Mucosa of rectum (tissue), 2 donors: ENCODE results near the gene GNAT2.
A peak's percentile ranks its signal among the peaks of the same experiment; 100 is the strongest.

Source experiments
- H3K27ac ChIP-seq, 2 donors: one replicate each; pipeline ENCODE4 v1.7.0; 2013; ENCODE audit warnings: inconsistent platforms in 2 of 2, low read depth in 2 of 2, low read length in 2 of 2
- H3K27me3 ChIP-seq, 2 donors: one replicate each; pipeline ENCODE4 v1.7.0; 2013; ENCODE audit warnings: low read length in 2 of 2; ENCODE audit not compliant: control insufficient read depth in 2 of 2, insufficient read depth in 2 of 2
- H3K36me3 ChIP-seq, 2 donors: one replicate each; pipeline ENCODE4 v1.7.0; 2013; ENCODE audit warnings: low read length in 2 of 2; ENCODE audit not compliant: control insufficient read depth in 2 of 2, insufficient read depth in 2 of 2
- H3K4me1 ChIP-seq, 2 donors: one replicate each; pipeline ENCODE4 v1.7.0; 2013; ENCODE audit warnings: low read length in 2 of 2, mild to moderate bottlenecking in 1 of 2; ENCODE audit not compliant: control insufficient read depth in 2 of 2, insufficient read depth in 2 of 2
- H3K4me3 ChIP-seq, 2 donors: one replicate each; pipeline ENCODE4 v1.7.0; 2013; ENCODE audit warnings: low read length in 2 of 2
- H3K9ac ChIP-seq, 2 donors: one replicate each; pipeline ENCODE4 v1.7.0; 2013; ENCODE audit warnings: low read length in 2 of 2, low read depth in 1 of 2, mild to moderate bottlenecking in 1 of 2
- H3K9me3 ChIP-seq, 2 donors: one replicate each; pipeline ENCODE4 v1.7.0; 2013; ENCODE audit warnings: low read length in 2 of 2; ENCODE audit not compliant: control insufficient read depth in 2 of 2
- donor health status: healthy.
- donor health status: Normal muscosa, but diverticular disease.

GNAT2 gene

GRCh38 chr1:109621379-109622136 is 2.1 kb upstream of the GNAT2 start:
- no peaks in the 10 kb centered on the region for H3K9me3 ChIP-seq
- H3K27ac ChIP-seq = peak overlapping the region in 1 of 2 donors; percentile 85
- peaks cover 27 to 35% of the 10 kb centered on the region in 2 donors for H3K4me1 ChIP-seq
- peaks cover 0 to under 1% of the 10 kb centered on the region in 2 donors for H3K36me3 ChIP-seq
- H3K27me3 ChIP-seq = no peaks in the 10 kb centered on the region
- peak overlapping the region; percentile 82 to 94 for H3K4me3 ChIP-seq
- peak overlapping the region; percentile 60 to 61 for H3K9ac ChIP-seq

GRCh38 chr1:109620841-109621286 is 1.4 kb upstream of the GNAT2 start:
- H3K4me1 ChIP-seq = peaks cover 27 to 35% of the 10 kb centered on the region in 2 donors
- peak overlapping the region; percentile 86 to 89 for H3K9ac ChIP-seq
- no peaks in the 10 kb centered on the region for H3K27me3 ChIP-seq
- no peaks in the 10 kb centered on the region for H3K9me3 ChIP-seq
- peak overlapping the region; percentile 80 to 85 for H3K27ac ChIP-seq
- H3K4me3 ChIP-seq = peak overlapping the region; percentile 82 to 94
- H3K36me3 ChIP-seq = no peaks in the 10 kb centered on the region

GRCh38 chr1:109620401-109620791 is 980 bp upstream of the GNAT2 start:
- Histone ChIP-seq H3K9ac (peak overlapping the region; percentile 86 to 89), H3K9me3 (no peaks in the 10 kb centered on the region), H3K27ac (peak overlapping the region; percentile 80 to 85), H3K4me1 (peaks cover 27 to 35% of the 10 kb centered on the region in 2 donors), H3K4me3 (peak overlapping the region; percentile 82 to 94), H3K36me3 (no peaks in the 10 kb centered on the region), H3K27me3 (no peaks in the 10 kb centered on the region)

- H3K9ac ChIP-seq = peak overlapping the region; percentile 3 to 86
- H3K4me3 ChIP-seq = peak overlapping the region; percentile 82 to 94
- H3K9me3 ChIP-seq = no peaks in the 10 kb centered on the region
- no peaks in the 10 kb centered on the region for H3K27me3 ChIP-seq
- H3K36me3 ChIP-seq = no peaks in the 10 kb centered on the region
- H3K27ac ChIP-seq = peak overlapping the region; percentile 80 to 85
- H3K4me1 ChIP-seq = peaks cover 27 to 35% of the 10 kb centered on the region in 2 donors
Observed at GRCh38 chr1:109618661-109619575, 498 bp downstream of the GNAT2 start.

GRCh38 chr1:109617291-109617801 is 2.1 kb downstream of the GNAT2 start:
- no peak overlapping the region for H3K9ac ChIP-seq

GRCh38 chr1:109616391-109616790 is 3.0 kb downstream of the GNAT2 start:
- no peaks in the 10 kb centered on the region for H3K36me3 ChIP-seq
- no peaks in the 10 kb centered on the region for H3K27me3 ChIP-seq
- H3K4me1 ChIP-seq = peaks cover 14 to 19% of the 10 kb centered on the region in 2 donors
- H3K27ac ChIP-seq = peak overlapping the region; percentile 15 to 39
- no peak overlapping the region for H3K4me3 ChIP-seq
- H3K9me3 ChIP-seq = no peaks in the 10 kb centered on the region
- no peak overlapping the region for H3K9ac ChIP-seq

More at GRCh38 chr1:109617291-109617801, 2.1 kb downstream of the GNAT2 start:
- peaks cover 16 to 28% of the 10 kb centered on the region in 2 donors for H3K4me1 ChIP-seq
- no peaks in the 10 kb centered on the region for H3K27me3 ChIP-seq
- no peaks in the 10 kb centered on the region for H3K36me3 ChIP-seq
- H3K4me3 ChIP-seq = no peak overlapping the region
- peak overlapping the region in 1 of 2 donors; percentile 39 for H3K27ac ChIP-seq
- H3K9me3 ChIP-seq = no peaks in the 10 kb centered on the region

- Histone ChIP-seq H3K4me1 (peaks cover 14 to 15% of the 10 kb centered on the region in 2 donors), H3K27me3 (no peaks in the 10 kb centered on the region), H3K9ac (no peak overlapping the region), H3K27ac (peak overlapping the region in 1 of 2 donors; percentile 39), H3K36me3 (no peaks in the 10 kb centered on the region), H3K9me3 (no peaks in the 10 kb centered on the region), H3K4me3 (no peak overlapping the region)
Observed at GRCh38 chr1:109615879-109616278, 3.5 kb downstream of the GNAT2 start.

GRCh38 chr1:109613361-109614147 is 5.9 kb downstream of the GNAT2 start:
- H3K4me3 ChIP-seq = no peak overlapping the region
- no peak overlapping the region for H3K9ac ChIP-seq
- H3K4me1 ChIP-seq = peaks cover under 1 to 3% of the 10 kb centered on the region in 2 donors
- no peaks in the 10 kb centered on the region for H3K36me3 ChIP-seq
- H3K27me3 ChIP-seq = no peaks in the 10 kb centered on the region
- H3K9me3 ChIP-seq = no peaks in the 10 kb centered on the region
- no peak overlapping the region for H3K27ac ChIP-seq

- no peak overlapping the region for H3K9ac ChIP-seq
- H3K27me3 ChIP-seq = no peaks in the 10 kb centered on the region
- no peaks in the 10 kb centered on the region for H3K9me3 ChIP-seq
- H3K36me3 ChIP-seq = no peaks in the 10 kb centered on the region
- H3K27ac ChIP-seq = no peak overlapping the region
- H3K4me3 ChIP-seq = no peak overlapping the region
- no peaks in the 10 kb centered on the region for H3K4me1 ChIP-seq
Observed at GRCh38 chr1:109611308-109611990, 8.0 kb downstream of the GNAT2 start.
